HG03571 (cell line): ENCODE data around the gene BLOC1S3.

Experiments
- ATAC-seq: cut with Tn5 transposase; IDR thresholded peaks from one replicate; pipeline ENCODE4 v1.9.1; 2021; ENCODE audit not compliant: unreplicated experiment

Gene BLOC1S3

DNA sequence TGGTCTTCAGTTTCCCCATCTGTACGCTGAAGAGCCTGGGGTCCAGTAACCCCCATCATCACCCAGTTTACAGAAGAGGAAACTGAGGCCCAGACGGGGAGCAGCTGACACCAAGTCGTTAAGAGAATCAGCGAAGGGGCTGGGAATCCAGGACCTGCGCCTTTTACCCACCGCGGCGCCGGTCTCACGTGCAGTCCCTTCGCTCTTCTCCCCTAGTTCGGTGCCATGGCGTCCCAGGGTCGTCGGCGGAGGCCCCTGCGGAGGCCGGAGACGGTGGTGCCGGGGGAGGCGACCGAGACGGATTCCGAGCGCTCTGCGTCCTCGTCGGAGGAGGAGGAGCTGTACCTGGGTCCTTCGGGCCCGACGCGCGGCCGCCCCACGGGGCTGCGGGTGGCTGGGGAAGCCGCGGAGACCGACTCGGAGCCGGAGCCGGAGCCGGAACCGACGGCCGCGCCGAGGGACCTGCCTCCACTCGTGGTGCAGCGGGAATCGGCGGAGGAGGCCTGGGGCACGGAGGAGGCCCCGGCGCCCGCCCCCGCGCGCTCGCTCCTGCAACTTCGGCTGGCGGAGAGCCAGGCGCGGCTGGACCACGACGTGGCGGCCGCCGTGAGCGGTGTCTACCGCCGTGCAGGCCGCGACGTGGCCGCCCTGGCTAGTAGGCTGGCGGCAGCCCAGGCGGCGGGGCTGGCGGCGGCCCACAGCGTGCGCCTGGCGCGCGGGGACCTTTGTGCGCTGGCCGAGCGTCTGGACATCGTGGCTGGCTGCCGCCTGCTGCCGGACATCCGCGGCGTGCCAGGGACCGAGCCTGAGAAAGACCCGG is 698 bp downstream of the BLOC1S3 start:
- no peak for ATAC-seq

- no peak for ATAC-seq
These were observed 1.3 kb downstream of the BLOC1S3 start for GRCh38 chr19:45179892-45180370.

DNA sequence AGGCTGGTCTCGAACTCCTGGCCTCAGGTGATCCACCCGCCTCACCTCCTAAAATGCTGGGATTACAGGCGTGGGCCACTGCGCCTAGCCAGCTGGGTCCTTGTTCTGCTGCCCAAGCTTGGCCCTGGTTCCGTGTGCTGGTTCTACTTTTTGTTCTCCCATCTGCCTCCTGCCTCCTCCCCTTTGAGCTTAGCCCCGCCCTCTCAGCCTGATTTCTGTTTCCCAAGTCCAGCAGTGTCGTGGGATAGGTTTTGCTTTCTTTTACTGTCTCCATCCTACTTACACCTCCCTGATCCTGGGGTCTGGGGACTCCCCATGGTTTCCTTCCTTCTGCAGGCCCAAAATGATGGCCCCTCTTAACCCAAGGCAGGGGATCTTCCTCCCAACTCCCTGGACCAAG is 2.4 kb downstream of the BLOC1S3 start:
- no peak for ATAC-seq

DNA sequence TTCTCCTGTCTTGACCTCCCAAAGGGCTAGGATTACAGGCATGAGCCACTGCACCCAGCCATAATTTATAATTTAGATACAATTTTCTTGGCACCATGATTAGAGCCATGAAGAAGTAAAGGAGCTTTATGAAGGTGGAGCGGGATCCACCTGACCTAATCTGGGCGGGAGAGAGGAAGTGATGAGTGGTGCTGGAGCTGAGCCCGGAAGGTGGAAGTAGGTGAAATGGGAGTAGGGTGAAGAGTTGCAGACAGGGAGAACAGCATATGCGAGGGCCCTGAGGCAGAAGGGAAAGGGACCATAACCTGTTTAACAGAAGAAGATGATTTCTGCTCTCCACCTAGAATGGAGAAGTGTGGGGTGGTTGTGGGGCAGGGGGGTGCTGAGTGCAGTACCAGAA is 4.2 kb downstream of the BLOC1S3 start:
- no peak for ATAC-seq

DNA sequence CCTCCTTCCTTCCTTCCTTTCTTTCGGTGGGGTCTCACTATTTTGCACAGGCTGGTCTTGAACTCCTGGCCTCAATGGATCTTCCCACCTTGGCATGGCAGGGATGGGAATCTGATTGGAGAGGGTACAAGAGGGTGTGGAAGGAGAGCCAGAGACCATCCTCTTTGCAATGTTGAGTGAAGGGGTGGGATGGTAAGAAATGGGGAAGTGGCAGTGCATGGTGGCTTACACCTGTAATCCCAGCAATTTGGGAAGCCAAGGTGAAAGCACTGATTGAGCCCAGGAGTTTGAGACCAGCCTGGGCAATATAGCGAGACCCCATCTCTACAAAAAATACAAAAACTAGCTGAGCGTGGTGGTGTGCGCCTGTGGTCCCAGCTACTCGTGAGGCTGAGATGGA is 5.5 kb downstream of the BLOC1S3 start:
- ATAC-seq, result no peak

DNA sequence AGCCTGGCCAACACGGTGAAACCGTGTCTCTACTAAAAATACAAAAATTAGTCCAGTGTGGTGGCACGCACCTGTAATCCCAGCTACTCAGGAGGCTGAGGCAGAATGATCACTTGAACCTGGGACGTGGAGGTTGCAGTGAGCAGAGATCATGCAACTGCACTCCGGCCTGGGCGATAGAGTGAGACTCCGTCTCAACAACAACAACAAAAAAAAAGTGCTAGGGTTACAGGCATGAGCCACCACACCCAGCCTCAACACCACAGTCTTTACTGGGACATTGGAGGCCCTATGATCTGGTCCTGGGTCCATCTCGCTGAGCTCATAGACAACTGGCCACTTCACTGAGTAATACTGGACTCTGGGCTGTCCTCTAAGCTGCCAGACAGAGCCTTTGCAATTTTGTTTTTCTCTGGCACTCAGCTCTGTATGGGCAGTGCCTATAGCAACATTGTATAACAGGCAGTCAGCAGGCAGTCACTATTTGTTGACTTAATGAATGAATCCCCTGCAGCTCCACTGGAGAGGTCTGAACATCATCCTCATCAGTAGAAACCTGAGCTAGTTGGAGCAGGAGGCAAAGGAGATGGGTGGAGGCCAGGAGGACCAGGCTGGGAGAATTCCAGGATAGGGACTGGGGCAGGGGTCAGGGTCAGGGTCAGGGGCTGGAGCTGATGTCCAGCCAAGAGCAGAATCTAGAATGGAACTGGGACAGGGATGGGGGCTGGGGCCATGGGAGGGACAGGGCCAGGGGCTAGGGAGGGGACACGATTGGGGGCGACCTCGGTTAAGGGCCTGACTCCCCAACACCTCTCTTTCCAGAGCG is 8.1 kb downstream of the BLOC1S3 start:
- no peak for ATAC-seq

DNA sequence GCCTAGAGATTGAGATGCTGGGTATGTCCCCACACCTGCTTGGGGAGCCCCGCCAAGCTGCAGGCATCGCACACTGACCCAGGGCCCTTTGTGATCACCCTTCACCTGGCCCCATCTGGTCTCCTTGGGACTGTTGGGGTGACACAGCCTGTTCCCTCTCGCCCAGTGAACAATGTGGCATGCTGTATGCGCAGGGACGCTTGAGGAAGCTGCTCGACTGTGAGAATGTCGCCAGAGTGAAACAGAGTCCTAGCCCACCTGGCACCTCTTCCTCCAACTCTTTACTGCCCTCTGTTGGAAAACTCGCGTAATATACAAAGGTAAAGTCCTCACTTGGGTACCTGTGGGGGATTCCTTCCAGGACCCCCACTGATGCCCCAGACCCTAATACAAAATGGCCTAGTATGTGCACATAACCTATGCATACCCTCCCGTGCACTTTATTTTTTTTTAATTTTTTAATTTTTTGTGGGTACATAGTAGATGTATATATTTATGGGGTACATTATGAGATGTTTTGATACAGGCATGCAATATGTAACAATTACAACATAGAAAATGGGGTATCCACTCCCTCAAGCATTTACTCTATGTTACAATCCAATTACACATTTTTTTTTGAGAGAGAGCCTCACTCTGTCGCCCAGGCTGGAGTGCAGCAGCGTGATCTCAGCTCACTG is 9.0 kb downstream of the BLOC1S3 start:
- ATAC-seq, result no peak

DNA sequence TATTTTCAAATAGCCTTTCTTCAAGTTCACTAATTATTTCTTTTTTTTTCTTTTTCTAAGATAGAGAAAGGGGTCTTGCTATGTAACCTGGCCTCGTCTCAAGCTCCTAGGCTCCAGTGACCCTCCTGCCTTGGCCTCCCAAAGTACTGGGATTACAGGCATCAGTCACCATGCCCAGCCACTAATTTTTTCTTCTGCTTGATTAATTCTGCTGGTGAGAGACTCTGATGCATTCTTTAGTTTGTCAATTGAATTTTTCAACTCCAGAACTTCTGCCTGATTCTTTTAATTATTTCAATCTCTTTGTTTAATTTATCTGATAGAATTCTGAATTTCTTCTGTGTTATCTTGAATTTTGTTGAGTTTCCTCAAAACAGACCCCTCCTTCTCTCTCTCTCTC is 11.4 kb downstream of the BLOC1S3 start:
- no peak for ATAC-seq

DNA sequence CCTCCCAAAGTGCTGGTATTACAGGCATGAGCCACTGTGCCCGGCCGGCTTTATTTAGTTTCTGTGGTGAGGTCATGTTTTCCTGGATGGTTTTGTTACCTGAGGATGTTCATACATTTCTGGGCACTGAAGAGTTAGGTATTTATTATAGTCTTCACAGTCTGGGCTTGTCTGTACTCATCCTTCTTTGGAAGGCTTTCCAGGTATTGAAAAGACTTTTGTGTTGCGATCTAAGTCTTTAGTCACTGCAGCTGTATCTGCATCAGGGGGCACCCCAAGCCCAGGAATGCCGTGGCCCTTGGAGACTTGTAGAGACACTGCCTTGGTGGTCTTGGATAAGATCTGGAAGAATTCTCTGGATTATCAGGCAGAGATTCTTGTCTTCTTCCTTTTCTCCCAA is 12.8 kb downstream of the BLOC1S3 start:
- ATAC-seq, result no peak

- ATAC-seq, result no peak
These were observed 17.2 kb downstream of the BLOC1S3 start for GRCh38 chr19:45195764-45196163.

- no peak for ATAC-seq
These were observed 22.0 kb downstream of the BLOC1S3 start for GRCh38 chr19:45200568-45200967.

- ATAC-seq, result no peak
These were observed 24.1 kb downstream of the BLOC1S3 start for GRCh38 chr19:45202637-45203036.

DNA sequence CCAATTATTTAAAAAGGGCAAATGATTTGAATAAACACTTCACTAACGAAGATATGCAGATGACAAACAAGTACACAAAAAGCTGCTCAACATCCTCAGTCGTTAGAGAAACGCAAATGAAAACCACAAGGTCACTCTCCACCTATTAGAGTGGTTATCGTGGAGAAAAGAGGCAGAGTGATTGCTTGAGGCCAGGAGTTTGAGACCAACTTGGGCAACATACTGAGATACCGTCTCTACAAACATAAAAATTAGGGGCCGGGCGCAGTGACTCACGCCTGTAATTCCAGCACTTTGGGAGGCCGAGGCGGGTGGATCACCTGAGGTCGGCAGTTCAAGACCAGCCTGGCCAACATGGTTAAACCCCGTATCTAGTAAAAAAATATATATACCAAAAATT is 27.2 kb downstream of the BLOC1S3 start:
- no peak for ATAC-seq

DNA sequence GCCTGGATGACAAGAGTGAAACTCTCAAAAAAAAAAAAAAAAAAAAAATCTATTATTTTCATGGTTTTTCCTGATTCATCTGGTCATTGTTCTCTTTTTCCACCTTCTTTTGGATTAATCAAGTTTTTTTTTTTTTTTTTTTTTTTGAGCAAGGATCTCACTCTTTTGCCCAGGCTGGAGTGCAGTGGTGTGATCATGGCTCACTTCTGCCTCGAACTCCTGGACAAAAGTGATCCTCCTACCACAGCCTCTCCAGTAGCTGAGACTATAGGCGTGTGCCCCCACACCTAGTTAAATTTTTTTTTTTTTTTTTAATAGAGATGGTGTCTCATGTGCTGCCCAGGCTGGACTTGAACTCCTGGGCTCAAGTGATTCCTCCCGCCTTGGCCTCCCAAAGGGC is 27.7 kb downstream of the BLOC1S3 start:
- no peak for ATAC-seq

GRCh38 chr19:45211751-45212381 is 33.3 kb downstream of the BLOC1S3 start:
- no peak for ATAC-seq

DNA sequence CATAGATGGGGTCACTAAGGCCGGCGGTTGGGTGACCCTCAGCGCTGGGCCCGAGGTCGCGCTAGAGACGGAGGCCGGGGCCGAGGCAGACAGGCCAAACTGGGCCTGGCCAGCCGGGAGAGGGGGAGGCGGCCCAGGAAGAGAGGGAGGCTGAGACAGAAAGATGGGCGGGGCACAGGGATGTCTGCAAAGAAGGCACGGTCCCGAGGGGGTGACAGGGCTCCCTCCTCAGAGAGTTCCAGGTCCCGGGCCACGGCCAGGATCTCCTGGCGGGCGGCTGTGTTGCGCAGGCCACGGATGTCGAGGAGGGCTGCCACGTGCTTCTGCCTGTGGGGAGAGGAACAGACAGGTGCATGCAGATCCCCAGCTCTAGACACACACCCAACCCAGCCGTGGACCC is 34.4 kb downstream of the BLOC1S3 start:
- no peak for ATAC-seq

GRCh38 chr19:45215391-45216191 is 37.0 kb downstream of the BLOC1S3 start:
- ATAC-seq, result no peak

GRCh38 chr19:45216667-45217066 is 38.1 kb downstream of the BLOC1S3 start:
- no peak for ATAC-seq

GRCh38 chr19:45217193-45217956 is 38.8 kb downstream of the BLOC1S3 start:
- ATAC-seq, result no peak

GRCh38 chr19:45217957-45218334 is 39.4 kb downstream of the BLOC1S3 start:
- no peak for ATAC-seq
